ENCODE measurements around the gene ZFP69B.

Gene ZFP69B

GRCh38 chr1:40449684-40450494 is at the start of gene ZFP69B:
Gene ZFP69B (plus strand): TSS chr1:40450476. CDS start chr1:40450962, 486 bp downstream.
- peak; percentile 96 for DNase-seq

GRCh38 chr1:40401473-40402201 is 48.6 kb upstream of the ZFP69B start:
- DNase-seq = no peak

GRCh38 chr1:40404670-40405462 is 45.4 kb upstream of the ZFP69B start:
- peak; percentile 77 for DNase-seq

GRCh38 chr1:40405812-40406211 is 44.5 kb upstream of the ZFP69B start:
- no peak for DNase-seq

- no peak for DNase-seq
Measured at GRCh38 chr1:40407453-40407852, 42.8 kb upstream of the ZFP69B start.

GRCh38 chr1:40409467-40409866 is 40.8 kb upstream of the ZFP69B start:
- no peak for DNase-seq

- DNase-seq = no peak
Measured at GRCh38 chr1:40411294-40411693, 39.0 kb upstream of the ZFP69B start.

GRCh38 chr1:40411843-40412242 is 38.4 kb upstream of the ZFP69B start:
- no peak for DNase-seq

- DNase-seq = no peak
Measured at GRCh38 chr1:40413527-40414252, 36.6 kb upstream of the ZFP69B start.

- no peak for DNase-seq
Measured at GRCh38 chr1:40414331-40414730, 35.9 kb upstream of the ZFP69B start.

- no peak for DNase-seq
Measured at GRCh38 chr1:40416709-40417108, 33.6 kb upstream of the ZFP69B start.

- DNase-seq = peak; percentile 80
Measured at GRCh38 chr1:40421431-40422384, 28.6 kb upstream of the ZFP69B start.

- no peak for DNase-seq
Measured at GRCh38 chr1:40422630-40423263, 27.5 kb upstream of the ZFP69B start.

GRCh38 chr1:40423264-40423642 is 27.0 kb upstream of the ZFP69B start:
- DNase-seq = no peak

GRCh38 chr1:40423951-40424618 is 26.2 kb upstream of the ZFP69B start:
- no peak for DNase-seq

- no peak for DNase-seq
Measured at GRCh38 chr1:40425198-40425597, 25.1 kb upstream of the ZFP69B start.

- DNase-seq = no peak
Measured at GRCh38 chr1:40431385-40431784, 18.9 kb upstream of the ZFP69B start.

- no peak for DNase-seq
Measured at GRCh38 chr1:40432644-40433390, 17.5 kb upstream of the ZFP69B start.

- no peak for DNase-seq
Measured at GRCh38 chr1:40435471-40435870, 14.8 kb upstream of the ZFP69B start.

GRCh38 chr1:40435876-40436275 is 14.4 kb upstream of the ZFP69B start:
- DNase-seq = no peak

Measured in NCI-H1092 treated with DMSO at 0.1 percent for 48 hours (cell line).